ENCODE data around the gene TOP3B. TPM values are rescaled to one million over a fixed set of nuclear protein-coding genes. Genes with fewer than 3 reads are reported as not detected.

TOP3B gene, protein sequence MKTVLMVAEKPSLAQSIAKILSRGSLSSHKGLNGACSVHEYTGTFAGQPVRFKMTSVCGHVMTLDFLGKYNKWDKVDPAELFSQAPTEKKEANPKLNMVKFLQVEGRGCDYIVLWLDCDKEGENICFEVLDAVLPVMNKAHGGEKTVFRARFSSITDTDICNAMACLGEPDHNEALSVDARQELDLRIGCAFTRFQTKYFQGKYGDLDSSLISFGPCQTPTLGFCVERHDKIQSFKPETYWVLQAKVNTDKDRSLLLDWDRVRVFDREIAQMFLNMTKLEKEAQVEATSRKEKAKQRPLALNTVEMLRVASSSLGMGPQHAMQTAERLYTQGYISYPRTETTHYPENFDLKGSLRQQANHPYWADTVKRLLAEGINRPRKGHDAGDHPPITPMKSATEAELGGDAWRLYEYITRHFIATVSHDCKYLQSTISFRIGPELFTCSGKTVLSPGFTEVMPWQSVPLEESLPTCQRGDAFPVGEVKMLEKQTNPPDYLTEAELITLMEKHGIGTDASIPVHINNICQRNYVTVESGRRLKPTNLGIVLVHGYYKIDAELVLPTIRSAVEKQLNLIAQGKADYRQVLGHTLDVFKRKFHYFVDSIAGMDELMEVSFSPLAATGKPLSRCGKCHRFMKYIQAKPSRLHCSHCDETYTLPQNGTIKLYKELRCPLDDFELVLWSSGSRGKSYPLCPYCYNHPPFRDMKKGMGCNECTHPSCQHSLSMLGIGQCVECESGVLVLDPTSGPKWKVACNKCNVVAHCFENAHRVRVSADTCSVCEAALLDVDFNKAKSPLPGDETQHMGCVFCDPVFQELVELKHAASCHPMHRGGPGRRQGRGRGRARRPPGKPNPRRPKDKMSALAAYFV
- total RNA-seq: 24.6 and 43.2 TPM in 2 replicates

DNA sequence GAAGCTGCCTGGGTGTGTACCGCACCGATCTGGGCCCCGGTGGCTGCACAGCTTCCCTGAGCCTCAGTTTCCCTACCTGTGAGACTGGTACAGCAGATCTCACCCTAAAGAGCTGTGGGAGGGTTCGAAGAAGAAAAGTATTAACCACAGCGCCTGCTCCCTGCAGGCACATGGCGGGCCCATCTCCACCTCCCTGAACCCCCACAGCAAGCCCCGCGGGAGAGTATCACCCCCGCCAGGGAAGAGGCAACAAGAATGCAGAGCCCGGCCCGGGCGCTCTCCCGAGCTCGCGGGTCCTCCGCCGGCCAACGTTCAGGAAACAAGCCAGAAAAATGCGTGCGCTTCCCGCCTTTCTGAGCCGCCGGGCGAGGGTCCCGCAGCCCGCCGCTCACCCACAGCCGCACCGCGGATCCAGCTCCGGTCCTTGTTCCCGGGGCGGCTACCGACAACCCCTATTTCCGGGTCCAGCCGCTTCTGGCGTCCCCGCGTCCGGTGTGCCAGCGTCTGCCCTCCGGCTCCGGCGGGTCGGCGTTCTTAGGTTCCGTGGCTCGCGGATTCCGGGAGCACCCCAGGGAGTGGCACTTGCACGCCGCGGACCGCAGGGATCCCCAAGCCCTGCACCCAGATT, at the start of gene TOP3B:
TOP3B (minus strand) TSS at position 450 of the 628 bp plus-strand sequence. CDS start 7,078 bp downstream, outside the sequence.

DNA sequence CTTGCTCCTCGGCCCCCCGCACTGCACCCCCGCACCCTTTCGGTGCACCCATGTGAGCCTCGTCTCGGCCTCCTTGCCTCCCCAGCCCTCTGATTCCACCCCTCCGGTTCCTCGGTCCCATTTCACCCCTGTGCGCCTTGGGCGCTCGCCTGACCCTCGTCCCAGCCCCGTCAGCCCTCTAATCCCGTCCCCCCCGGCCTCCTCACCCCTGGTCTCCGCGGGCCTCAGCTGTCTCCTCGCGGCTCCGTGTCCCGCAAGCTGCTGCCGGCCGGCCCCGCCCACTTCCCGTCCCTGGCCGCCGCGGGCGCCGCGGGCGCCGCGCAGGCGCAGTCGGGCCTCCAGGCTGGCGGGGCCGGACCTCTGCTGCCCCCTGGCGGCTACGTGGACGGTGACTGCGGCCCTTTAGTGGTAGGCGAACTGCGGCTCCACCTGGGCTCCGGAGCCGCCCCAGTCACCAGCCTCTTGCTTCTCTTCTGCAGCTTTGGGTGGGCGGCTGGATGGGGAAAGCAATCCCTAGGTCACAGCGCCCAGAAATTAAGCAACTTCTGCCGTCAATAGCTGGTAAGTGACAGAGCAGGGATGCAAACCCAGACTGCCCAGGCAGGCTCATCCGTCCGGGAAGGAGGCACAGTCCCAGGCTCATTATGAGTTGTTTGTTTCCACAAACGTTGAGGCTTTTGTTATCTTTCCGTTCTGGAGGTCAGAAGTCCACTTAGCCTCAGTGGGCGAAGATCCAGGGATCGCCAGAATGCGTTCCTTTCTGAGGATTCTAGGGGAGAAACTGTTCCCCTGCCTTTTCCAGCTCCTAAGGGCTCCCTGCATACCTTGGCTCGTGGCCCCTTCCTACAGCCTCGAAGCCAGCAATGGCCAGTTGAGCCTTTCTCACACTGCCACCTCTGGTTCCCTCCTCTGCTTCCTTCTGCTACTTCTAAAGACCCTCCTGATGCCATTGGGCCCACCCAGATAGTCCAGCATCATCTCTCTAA, 29.7 kb downstream of the TOP3B start, which contains the start of gene PPM1F:
PPM1F (minus strand) TSS at position 263 of the 986 bp plus-strand sequence. CDS start 6,800 bp downstream, outside the sequence.

Other genes with a start within 250 kb of the TOP3B start
- gene YPEL1, start 247.0 kb downstream of the TOP3B start, total RNA-seq: under 0.01 and 0.21 TPM in 2 replicates
- gene MAPK1, start 115.1 kb downstream of the TOP3B start, total RNA-seq: 38.3 and 58.8 TPM in 2 replicates
- gene PPM1F, start 29.9 kb downstream of the TOP3B start, total RNA-seq: 24.6 and 39.2 TPM in 2 replicates

Measured in nasal cavity respiratory epithelium epithelial cell of viscerocranial mucosa (primary cell).